Tibial artery (tissue), 4 donors: Measurements from ENCODE around the gene OGFOD3.

Experiments
- DNase-seq, 2 donors: peaks; one replicate each; pipeline ENCODE4 v3.0.0-alpha.2; 2019
- H3K27ac ChIP-seq, 2 donors: fragments of 200-600 bp; sonication (generic) in 1 of 2; 1 replicate in 1 of 2; 2 replicates in 1 of 2; pipeline ENCODE4 v1.5.1; 2018 to 2019; ENCODE audit warnings: mild to moderate bottlenecking in 1 of 2
- H3K27me3 ChIP-seq, 2 donors: fragments of 200-600 bp; sonication (generic) in 1 of 2; one replicate each; pipeline versions ENCODE4 v1.5.1 to v1.6.0; 2016 to 2019
- H3K36me3 ChIP-seq, 3 donors: fragments of 200-600 bp; sonication (generic) in 2 of 3; one replicate each; pipeline ENCODE4 v1.5.1; 2016 to 2019; ENCODE audit warnings: mild to moderate bottlenecking in 2 of 3
- H3K4me1 ChIP-seq, 4 donors: fragments of 200-600 bp; sonication (generic) in 2 of 4; 1 replicate in 3 of 4; 2 replicates in 1 of 4; pipeline ENCODE4 v1.5.1; 2016 to 2019
- H3K4me3 ChIP-seq, 2 donors: fragments of 200-600 bp; sonication (generic) in 1 of 2; 1 replicate in 1 of 2; 2 replicates in 1 of 2; pipeline ENCODE4 v1.5.1; 2018 to 2019; ENCODE audit warnings: mild to moderate bottlenecking in 2 of 2
- H3K9me3 ChIP-seq, 3 donors: fragments of 200-600 bp; sonication (generic) in 1 of 3; one replicate each; pipeline ENCODE4 v1.5.1; 2016 to 2019
- CTCF ChIP-seq, 2 experiments: fragments of 200-600 bp in 1 of 2; fragments of 450-650 bp in 1 of 2; IDR thresholded peaks; one replicate each; pipeline ENCODE4 v1.5.1; 2017 to 2019; ENCODE audit warnings: antibody characterized with exemption in 2 of 2, mild to moderate bottlenecking in 1 of 2, moderate library complexity in 1 of 2
- intact Hi-C: fragments of 100-400 bp; cut with DNase I; formaldehyde crosslinking; loops from one replicate; pipeline ENCODE4 v1.15.0; 2023; ENCODE audit warnings: low total_unique reads

The OGFOD3 gene

GRCh38 chr17:82355770-82356427 is 62.5 kb downstream of the OGFOD3 start:
- peaks cover 0 to 48% of the 10 kb centered on the region in 2 donors for H3K27me3 ChIP-seq
- no peak for TF ChIP-seq CTCF (IDR thresholded peaks at IDR 0.05)
- H3K9me3 ChIP-seq, result no peaks in the 10 kb centered on the region
- no peaks in the 10 kb centered on the region for H3K36me3 ChIP-seq
- H3K4me1 ChIP-seq, result peaks cover 0 to 16% (median 4%) of the 10 kb centered on the region in 4 donors
- no peak overlapping the region for H3K4me3 ChIP-seq
- intact Hi-C loops, result loop anchor here (5.0 kb wide), 1 partner anchor 56 kb away; no protein-coding TSS in a partner anchor
- H3K27ac ChIP-seq, result no peak overlapping the region
- no peak for DNase-seq

DNA sequence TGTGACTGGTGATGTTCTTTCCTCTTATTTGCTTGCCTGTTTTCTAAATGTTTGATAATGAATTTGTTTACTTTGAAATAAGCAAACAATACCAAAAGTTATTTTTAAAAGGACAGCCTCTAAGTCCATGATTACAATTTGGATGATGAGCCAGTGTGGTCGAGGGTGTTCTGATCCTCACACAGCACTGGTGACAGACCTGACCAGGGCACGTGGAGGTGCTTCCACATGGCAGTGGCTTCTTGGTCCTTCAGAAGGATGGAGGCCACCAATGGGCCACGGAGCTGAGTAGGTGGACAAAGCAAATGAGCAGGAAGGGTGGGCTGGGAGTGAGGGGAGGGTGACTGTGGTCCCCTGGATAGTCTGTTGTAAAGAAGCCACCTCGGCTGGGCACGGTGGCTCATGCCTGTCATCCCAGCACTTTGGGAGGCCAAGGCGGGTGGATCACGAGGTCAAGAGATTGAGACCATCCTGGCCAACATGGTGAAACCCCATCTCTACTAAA is 63.5 kb downstream of the OGFOD3 start:
- Histone ChIP-seq H3K4me3 (no peak overlapping the region), H3K27me3 (peaks cover 0 to 59% of the 10 kb centered on the region in 2 donors), H3K9me3 (no peaks in the 10 kb centered on the region), H3K36me3 (no peaks in the 10 kb centered on the region), H3K27ac (no peak overlapping the region), H3K4me1 (peaks cover 0 to 16% (median 4%) of the 10 kb centered on the region in 4 donors)
- no peak for TF ChIP-seq CTCF (IDR thresholded peaks at IDR 0.05)
- no peak for DNase-seq
- intact Hi-C loops, result loop anchor here (5.0 kb wide), 3 partner anchors 57 to 417 kb away; no protein-coding TSS in a partner anchor

GRCh38 chr17:82353484-82353883 is 64.9 kb downstream of the OGFOD3 start:
- no peak for TF ChIP-seq CTCF (IDR thresholded peaks at IDR 0.05)
- H3K9me3 ChIP-seq, result no peaks in the 10 kb centered on the region
- H3K27me3 ChIP-seq, result peaks cover 0 to 60% of the 10 kb centered on the region in 2 donors
- H3K4me3 ChIP-seq, result no peak overlapping the region
- DNase-seq, result no peak
- H3K36me3 ChIP-seq, result no peaks in the 10 kb centered on the region
- no peak overlapping the region for H3K27ac ChIP-seq
- intact Hi-C loops, result loop anchor here (5.0 kb wide), 2 partner anchors 74 to 419 kb away; no protein-coding TSS in a partner anchor
- peaks cover 0 to 16% (median 8%) of the 10 kb centered on the region in 4 donors for H3K4me1 ChIP-seq

- H3K36me3 ChIP-seq, result no peaks in the 10 kb centered on the region
- H3K4me3 ChIP-seq, result no peak overlapping the region
- H3K9me3 ChIP-seq, result no peaks in the 10 kb centered on the region
- H3K4me1 ChIP-seq, result peaks cover 0 to 16% (median 8%) of the 10 kb centered on the region in 4 donors
- peaks cover 0 to 59% of the 10 kb centered on the region in 2 donors for H3K27me3 ChIP-seq
- peak; percentile 95 to 97 for TF ChIP-seq CTCF (IDR thresholded peaks at IDR 0.05)
- peak; percentile 85 to 89 for DNase-seq
- H3K27ac ChIP-seq, result no peak overlapping the region
- intact Hi-C loops, result loop anchor here (5.0 kb wide), 2 partner anchors 75 to 420 kb away; no protein-coding TSS in a partner anchor
Measured at GRCh38 chr17:82351713-82352488, 66.5 kb downstream of the OGFOD3 start.

GRCh38 chr17:82351254-82351712 is 67.1 kb downstream of the OGFOD3 start:
- no peak for DNase-seq
- intact Hi-C loops, result loop anchor here (5.0 kb wide), 2 partner anchors 76 to 421 kb away; no protein-coding TSS in a partner anchor
- Histone ChIP-seq H3K27me3 (peaks cover 0 to 59% of the 10 kb centered on the region in 2 donors), H3K27ac (no peak overlapping the region), H3K9me3 (no peaks in the 10 kb centered on the region), H3K4me1 (peaks cover 0 to 14% (median 5%) of the 10 kb centered on the region in 4 donors), H3K4me3 (no peak overlapping the region), H3K36me3 (no peaks in the 10 kb centered on the region)
- TF ChIP-seq CTCF (IDR thresholded peaks at IDR 0.05), result no peak
